GM12872 (cell line): Measurements from ENCODE around the gene TMEM53.

Experiments
- TF ChIP-seq, protein P1 (sequence below): IDR thresholded peaks from 3 replicates; pipeline ENCODE4 v1.5.1; 2011; ENCODE audit warnings: low read depth, mild to moderate bottlenecking, low read length, moderate library complexity; ENCODE audit not compliant: insufficient read depth

Gene TMEM53

DNA sequence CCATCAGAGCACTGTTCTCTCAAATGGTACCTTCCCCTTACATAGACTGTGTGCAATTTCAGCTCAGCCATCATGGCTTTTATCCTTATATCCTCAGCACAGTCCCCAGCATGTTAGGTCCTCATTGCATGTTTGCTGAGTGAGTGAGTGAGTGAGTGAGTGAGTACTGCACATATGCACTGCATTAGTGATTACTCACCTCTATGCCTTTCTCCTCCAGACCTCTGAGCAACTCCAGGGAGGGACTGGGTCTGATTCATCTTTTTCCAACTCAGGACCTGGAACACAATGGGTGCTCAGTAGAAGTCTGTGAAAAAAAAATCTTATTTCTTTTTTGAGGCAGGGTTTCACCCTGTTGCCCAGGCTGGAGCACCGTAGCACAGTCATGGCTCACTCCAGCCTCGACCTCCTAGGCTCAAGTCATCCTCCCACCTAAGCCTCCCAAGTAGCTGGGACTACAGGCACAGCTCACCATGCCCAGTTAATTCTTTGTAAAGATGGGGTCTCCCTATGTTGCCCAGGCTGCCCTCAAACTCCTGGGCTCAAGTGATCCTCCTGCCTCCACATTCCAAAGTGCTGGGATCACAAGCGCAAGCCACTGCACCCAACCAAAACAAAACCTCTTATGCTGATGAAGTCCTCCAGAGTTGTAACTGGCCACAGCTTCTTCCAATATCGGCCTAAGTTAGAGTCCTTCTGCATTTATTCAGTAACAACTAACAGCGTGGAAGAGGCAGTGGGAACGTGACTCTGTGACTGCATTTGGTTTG lies 33.0 kb upstream of the TMEM53 start:
- TF ChIP-seq, protein P1, sequence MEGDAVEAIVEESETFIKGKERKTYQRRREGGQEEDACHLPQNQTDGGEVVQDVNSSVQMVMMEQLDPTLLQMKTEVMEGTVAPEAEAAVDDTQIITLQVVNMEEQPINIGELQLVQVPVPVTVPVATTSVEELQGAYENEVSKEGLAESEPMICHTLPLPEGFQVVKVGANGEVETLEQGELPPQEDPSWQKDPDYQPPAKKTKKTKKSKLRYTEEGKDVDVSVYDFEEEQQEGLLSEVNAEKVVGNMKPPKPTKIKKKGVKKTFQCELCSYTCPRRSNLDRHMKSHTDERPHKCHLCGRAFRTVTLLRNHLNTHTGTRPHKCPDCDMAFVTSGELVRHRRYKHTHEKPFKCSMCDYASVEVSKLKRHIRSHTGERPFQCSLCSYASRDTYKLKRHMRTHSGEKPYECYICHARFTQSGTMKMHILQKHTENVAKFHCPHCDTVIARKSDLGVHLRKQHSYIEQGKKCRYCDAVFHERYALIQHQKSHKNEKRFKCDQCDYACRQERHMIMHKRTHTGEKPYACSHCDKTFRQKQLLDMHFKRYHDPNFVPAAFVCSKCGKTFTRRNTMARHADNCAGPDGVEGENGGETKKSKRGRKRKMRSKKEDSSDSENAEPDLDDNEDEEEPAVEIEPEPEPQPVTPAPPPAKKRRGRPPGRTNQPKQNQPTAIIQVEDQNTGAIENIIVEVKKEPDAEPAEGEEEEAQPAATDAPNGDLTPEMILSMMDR, result no peak

DNA sequence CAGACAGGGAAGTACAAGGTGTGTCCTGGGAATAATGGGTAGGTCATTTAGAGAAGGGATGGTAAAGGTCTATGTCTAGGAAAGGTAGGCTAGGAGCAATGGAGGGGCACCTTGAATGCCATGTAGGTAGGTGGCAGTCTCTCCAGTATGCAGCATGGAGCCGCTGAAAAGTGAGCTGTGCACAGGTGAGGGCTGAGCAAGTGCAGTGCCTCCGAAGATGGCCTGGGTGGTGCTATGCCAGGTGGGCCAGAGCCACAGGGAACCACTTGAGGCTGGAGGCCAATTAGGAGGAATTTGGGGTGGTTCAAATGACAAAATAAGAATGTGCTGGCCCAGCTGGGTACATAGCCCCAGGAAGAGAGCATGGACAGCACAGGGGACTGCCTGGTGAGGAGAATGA lies 31.7 kb upstream of the TMEM53 start:
- TF ChIP-seq, protein P1, result no peak

DNA sequence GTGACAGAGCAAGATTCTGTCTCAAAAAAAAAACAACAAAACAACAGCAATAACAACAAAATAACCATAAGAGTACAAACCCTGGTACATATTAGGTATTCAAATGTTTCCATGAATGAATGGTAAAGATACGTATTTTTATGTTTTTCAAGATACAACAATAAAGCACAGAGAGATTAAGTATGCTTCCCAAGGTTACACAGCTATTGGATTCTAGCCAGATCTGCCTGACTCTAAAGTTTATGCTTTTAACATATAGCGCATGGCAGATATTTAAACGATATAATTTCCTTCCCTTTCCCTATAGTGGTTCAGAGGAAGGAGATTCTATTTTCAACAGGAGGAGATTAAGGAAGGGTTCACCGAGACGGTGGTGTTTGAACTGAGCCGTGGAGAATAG lies 31.2 kb upstream of the TMEM53 start:
- TF ChIP-seq, protein P1, result no peak

DNA sequence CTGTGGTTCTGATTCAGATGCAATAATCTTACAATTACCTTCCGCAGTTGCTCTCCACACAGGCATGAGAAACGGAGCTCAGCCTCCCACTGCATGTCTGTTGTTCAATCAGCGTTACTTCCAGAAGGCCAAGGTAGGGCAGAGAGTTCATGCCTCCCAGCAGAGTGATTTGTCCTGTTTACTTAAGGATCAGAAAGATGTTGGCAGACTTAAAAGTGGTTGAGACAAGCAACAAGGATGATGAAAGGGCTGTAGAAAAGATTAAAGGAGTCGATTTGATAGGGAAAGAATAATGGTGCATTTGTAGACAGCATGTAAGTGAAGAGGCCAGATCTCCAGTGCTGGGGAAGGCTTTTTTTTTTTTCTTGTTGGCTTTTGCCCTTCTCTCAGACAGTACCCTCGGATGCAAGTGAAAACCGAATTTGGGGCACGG lies 26.9 kb upstream of the TMEM53 start:
- TF ChIP-seq, protein P1, result no peak

DNA sequence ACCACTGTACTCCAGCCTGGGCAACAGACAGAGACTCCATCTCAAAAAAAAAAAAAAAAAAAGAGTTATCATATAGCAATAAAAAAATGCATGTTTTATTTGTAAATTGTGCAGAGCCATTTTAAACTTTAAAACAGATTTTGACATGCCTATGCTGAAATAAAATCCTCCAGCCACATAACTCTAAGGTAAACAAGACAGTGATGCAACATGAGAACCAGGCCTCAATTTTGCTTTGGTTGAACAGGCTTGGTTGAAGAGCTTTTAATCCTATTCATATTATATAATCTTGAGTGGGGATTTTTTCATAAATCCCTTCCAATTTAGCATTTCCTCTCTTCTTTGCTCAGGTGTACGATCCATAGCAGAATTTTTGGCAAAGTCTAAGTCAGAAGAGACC lies 26.3 kb upstream of the TMEM53 start:
- TF ChIP-seq, protein P1, result no peak

DNA sequence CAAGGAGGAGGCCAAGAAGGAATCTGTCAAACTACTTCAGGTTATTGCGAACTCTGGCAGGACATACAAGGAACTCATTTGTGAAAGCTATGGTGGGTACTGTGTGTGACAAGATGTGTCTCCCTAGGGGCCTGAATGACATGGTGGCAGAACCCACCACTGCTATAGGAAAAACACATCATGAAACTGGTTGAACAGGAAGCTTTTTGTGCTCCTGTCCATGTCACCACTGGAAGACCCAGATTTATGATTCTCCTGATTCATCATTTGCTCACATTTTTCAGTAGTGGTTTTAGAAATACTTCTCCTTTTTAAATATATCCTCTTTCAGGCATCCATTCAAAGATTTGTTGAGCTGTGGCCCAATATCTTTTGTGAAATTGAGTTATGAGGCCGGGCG lies 23.9 kb upstream of the TMEM53 start:
- TF ChIP-seq, protein P1, result no peak

DNA sequence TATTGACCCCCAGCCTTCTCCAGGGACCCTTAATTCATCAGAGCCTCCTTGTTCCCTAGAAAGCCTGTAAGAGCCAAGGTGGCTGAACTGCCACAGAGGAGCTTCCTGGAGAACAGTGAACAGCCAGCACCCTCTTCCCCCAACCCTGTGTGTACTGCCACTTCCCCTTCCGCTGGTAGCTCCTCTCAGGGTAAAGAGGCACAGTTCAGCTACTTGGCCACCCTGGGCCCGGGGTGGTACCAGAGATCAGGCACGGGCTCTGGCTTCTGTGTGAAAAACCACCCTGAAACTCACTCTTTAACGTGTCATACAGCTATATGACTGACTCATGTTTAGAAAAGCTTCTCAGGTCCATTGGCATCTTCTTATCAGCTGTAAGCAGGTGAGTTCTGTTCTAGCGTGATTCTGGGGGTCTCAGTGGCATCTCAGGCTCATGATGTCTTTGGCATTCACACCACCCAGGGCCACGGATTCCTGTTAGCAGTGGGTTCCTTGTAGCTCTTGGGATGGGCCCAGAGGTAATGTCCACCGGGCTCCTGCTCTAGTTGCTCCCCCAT lies 22.6 kb upstream of the TMEM53 start:
- TF ChIP-seq, protein P1, result no peak
